AG09309 (cell line): ENCODE results near the gene BTNL8.

Experiments used
- DNase-seq: peaks from one replicate; pipeline ENCODE4 v3.0.0-alpha.2; 2010; ENCODE audit warnings: low read depth
- H3K4me3 ChIP-seq: 2 replicates; pipeline ENCODE4 v1.5.1; 2011; ENCODE audit warnings: mild to moderate bottlenecking, low read depth, low read length, moderate library complexity; ENCODE audit not compliant: control insufficient read depth
- CTCF ChIP-seq: IDR thresholded peaks from 2 replicates; pipeline ENCODE4 v1.5.1; 2011; ENCODE audit warnings: mild to moderate bottlenecking, low read depth, low read length, inconsistent platforms; ENCODE audit not compliant: insufficient read depth, control insufficient read depth; ENCODE audit errors: missing control alignments

BTNL8 gene

GRCh38 chr5:180950291-180950949, 51.5 kb downstream of the BTNL8 start:
- no peak overlapping the region for H3K4me3 ChIP-seq
- no peak for TF ChIP-seq CTCF
- no peak for DNase-seq

- no peak for TF ChIP-seq CTCF
- no peak overlapping the region for H3K4me3 ChIP-seq
- no peak for DNase-seq
Measured at GRCh38 chr5:180959661-180960060, 60.7 kb downstream of the BTNL8 start.

- DNase-seq, result no peak
- TF ChIP-seq CTCF, result no peak
- H3K4me3 ChIP-seq, result no peak overlapping the region
Measured at GRCh38 chr5:180960209-180960608, 61.2 kb downstream of the BTNL8 start.

- H3K4me3 ChIP-seq, result no peak overlapping the region
- TF ChIP-seq CTCF, result no peak
- DNase-seq, result no peak
Measured at GRCh38 chr5:180969406-180969805, 70.4 kb downstream of the BTNL8 start.

- H3K4me3 ChIP-seq, result no peak overlapping the region
- TF ChIP-seq CTCF, result no peak
- no peak for DNase-seq
Measured at GRCh38 chr5:180970336-180970735, 71.4 kb downstream of the BTNL8 start.

- no peak for TF ChIP-seq CTCF
- no peak overlapping the region for H3K4me3 ChIP-seq
- DNase-seq, result no peak
Measured at GRCh38 chr5:180970875-180971274, 71.9 kb downstream of the BTNL8 start.
